ENCODE results near the gene MON2. TPM values are rescaled to one million over a fixed set of nuclear protein-coding genes. Genes with fewer than 3 reads are reported as not detected.

The MON2 gene
- total RNA-seq, 1 donor from 2014 or later: 16.9 TPM

DNA sequence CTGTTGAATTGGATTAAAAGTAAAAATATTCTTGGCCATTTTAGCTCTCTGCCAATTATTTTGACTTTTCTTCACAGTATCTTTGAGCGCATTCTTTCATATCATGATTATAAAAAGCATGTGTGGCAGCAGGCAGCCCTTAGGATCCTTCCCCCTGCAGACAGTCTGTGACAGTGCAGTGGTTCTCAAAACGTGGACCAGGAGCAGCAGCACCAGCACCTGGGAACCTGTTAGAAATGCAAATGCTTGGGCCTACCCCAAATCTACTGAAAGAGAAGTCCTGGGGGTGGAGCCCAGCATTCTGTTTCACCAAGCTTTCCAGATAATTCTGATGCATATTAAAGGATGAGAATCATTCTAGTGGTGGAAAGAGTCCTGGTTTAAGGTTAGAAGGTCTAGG is 155.6 kb downstream of the MON2 start:
- Histone ChIP-seq H3K36me3 (ENCODE audit: control insufficient read depth, insufficient read depth, low read length) (no peaks in the 10 kb centered on the region), H3K4me3 (ENCODE audit: low read depth, low read length) (no peak overlapping the region), H3K27me3 (ENCODE audit: control insufficient read depth, insufficient read depth, low read length) (no peaks in the 10 kb centered on the region)
- no peak for DNase-seq (ENCODE audit: low read depth)
- TF ChIP-seq, protein P1, sequence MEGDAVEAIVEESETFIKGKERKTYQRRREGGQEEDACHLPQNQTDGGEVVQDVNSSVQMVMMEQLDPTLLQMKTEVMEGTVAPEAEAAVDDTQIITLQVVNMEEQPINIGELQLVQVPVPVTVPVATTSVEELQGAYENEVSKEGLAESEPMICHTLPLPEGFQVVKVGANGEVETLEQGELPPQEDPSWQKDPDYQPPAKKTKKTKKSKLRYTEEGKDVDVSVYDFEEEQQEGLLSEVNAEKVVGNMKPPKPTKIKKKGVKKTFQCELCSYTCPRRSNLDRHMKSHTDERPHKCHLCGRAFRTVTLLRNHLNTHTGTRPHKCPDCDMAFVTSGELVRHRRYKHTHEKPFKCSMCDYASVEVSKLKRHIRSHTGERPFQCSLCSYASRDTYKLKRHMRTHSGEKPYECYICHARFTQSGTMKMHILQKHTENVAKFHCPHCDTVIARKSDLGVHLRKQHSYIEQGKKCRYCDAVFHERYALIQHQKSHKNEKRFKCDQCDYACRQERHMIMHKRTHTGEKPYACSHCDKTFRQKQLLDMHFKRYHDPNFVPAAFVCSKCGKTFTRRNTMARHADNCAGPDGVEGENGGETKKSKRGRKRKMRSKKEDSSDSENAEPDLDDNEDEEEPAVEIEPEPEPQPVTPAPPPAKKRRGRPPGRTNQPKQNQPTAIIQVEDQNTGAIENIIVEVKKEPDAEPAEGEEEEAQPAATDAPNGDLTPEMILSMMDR (IDR thresholded peaks at IDR 0.05; ENCODE audit: insufficient read depth, low read length, poor library complexity, severe bottlenecking): no peak

DNA sequence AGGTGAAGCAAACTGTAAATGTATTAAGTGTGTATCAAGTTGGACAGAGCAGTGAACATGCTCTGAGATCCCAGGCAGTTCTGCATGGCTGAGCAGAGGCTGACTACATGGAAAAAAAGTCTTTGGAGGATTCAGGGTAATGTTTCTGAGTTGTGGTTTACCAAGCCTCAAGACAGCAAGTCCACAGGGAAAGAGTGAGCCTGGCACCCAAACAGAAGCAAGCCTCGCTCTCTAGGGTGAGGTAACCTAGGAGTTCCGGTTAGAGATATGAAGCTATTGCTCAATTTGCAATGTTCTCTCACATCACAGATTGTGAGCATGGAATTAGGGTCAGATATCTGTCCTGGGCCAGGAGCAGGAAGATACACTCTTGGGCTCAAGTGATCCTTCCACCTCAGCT is 158.6 kb downstream of the MON2 start:
- TF ChIP-seq, protein P1 (IDR thresholded peaks at IDR 0.05; ENCODE audit: insufficient read depth, low read length, poor library complexity, severe bottlenecking): no peak
- Histone ChIP-seq H3K4me3 (ENCODE audit: low read depth, low read length) (no peak overlapping the region), H3K27me3 (ENCODE audit: control insufficient read depth, insufficient read depth, low read length) (no peaks in the 10 kb centered on the region), H3K36me3 (ENCODE audit: control insufficient read depth, insufficient read depth, low read length) (no peaks in the 10 kb centered on the region)
- DNase-seq (ENCODE audit: low read depth): peak; percentile 79

DNA sequence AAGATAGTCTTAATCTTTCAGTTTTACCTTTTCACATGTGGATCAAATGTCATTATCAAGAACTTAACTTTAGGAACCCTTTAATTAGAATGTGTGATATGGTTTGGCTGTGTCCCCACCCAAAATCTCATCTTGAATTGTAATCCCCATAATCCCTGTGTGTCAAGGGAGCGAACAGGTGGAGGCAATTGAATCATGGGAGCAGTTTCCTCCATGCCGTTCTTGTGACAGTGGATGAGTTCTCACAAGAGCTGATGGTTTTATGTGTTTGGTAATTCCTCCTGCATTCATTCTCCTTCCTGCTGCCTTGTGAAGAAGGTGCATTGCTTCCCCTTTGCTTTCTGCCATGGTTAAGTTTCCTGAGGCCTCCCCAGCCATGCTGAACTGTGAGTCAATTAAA is 160.6 kb downstream of the MON2 start:
- H3K36me3 ChIP-seq (ENCODE audit: control insufficient read depth, insufficient read depth, low read length): no peaks in the 10 kb centered on the region
- no peak for DNase-seq (ENCODE audit: low read depth)
- H3K4me3 ChIP-seq (ENCODE audit: low read depth, low read length): no peak overlapping the region
- no peaks in the 10 kb centered on the region for H3K27me3 ChIP-seq (ENCODE audit: control insufficient read depth, insufficient read depth, low read length)
- TF ChIP-seq, protein P1 (IDR thresholded peaks at IDR 0.05; ENCODE audit: insufficient read depth, low read length, poor library complexity, severe bottlenecking): no peak

DNA sequence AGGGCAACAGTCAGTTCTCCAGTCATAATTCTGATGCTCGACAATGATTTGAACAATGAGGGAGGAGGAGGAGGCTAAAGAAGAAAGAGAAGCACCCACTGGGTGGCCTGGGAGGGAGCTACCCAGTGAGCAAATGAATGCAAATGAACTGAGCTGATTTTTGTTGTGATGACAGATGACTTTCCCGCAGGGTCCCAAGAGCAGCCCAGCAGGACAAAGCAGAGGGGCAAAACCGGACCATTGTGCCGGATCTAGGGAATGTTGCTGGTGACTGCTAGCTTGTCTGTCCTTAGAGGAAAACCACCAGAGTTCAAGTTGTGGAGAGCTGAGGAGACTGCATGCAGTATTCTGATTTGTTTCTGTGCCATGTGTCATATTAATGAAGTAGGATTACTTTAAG is 162.8 kb downstream of the MON2 start:
- TF ChIP-seq, protein P1 (IDR thresholded peaks at IDR 0.05; ENCODE audit: insufficient read depth, low read length, poor library complexity, severe bottlenecking): no peak
- Histone ChIP-seq H3K36me3 (ENCODE audit: control insufficient read depth, insufficient read depth, low read length) (no peaks in the 10 kb centered on the region), H3K4me3 (ENCODE audit: low read depth, low read length) (no peak overlapping the region), H3K27me3 (ENCODE audit: control insufficient read depth, insufficient read depth, low read length) (no peaks in the 10 kb centered on the region)
- no peak for DNase-seq (ENCODE audit: low read depth)

DNA sequence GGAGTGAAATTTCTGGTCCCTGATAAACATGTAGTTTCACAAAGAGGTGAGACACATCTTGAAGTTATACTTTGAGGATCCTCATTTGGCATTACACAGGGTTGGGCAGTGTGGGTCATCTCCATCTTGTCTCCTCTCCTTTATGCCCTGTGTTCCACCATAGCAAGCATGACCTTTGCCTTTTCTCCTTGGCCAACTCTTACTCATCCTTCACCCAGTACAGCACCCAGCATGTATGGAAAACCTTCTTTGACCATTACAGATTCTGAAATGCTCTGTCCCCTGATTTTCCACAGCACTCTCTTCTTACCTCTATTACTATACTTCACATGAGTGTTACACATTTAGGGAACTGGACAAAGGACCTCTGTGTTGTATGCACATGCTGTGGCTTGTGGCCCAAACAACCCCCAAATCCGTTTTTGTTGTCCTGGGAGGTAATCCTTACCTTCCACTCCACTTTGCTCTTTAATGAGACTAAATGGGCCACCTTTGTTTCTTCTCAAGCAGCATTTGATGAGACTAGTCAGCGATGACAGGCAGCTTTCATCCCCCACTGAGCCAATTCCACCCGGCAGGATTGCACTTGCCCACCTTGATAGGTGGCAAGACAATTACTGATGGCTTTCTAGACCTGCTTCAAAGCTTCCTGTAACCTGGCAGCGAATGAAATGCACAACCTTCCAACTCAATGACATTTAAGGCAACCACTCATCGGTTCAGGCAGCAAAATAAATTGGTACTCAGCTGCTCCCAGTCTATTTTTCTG is 163.5 kb downstream of the MON2 start:
- Histone ChIP-seq H3K36me3 (ENCODE audit: control insufficient read depth, insufficient read depth, low read length) (no peaks in the 10 kb centered on the region), H3K4me3 (ENCODE audit: low read depth, low read length) (no peak overlapping the region)
- TF ChIP-seq, protein P1 (IDR thresholded peaks at IDR 0.05; ENCODE audit: insufficient read depth, low read length, poor library complexity, severe bottlenecking): no peak

More for the DNA sequence above, 163.5 kb downstream of the MON2 start:
- H3K27me3 ChIP-seq (ENCODE audit: control insufficient read depth, insufficient read depth, low read length): no peaks in the 10 kb centered on the region
- no peak for DNase-seq (ENCODE audit: low read depth)
